Ishikawa (cell line): Measurements from ENCODE around the gene RELN.

ENCODE experiments used
- CEBPB ChIP-seq: IDR thresholded peaks from 2 replicates; pipeline ENCODE4 v1.6.1; 2012
- CREB1 ChIP-seq: IDR thresholded peaks from 2 replicates; pipeline ENCODE4 v1.6.1; 2012; ENCODE audit warnings: low read depth
- EGR1 ChIP-seq: IDR thresholded peaks from 2 replicates; pipeline ENCODE4 v1.6.1; 2012
- EP300 ChIP-seq: IDR thresholded peaks from 2 replicates; pipeline ENCODE4 v1.6.1; 2012; ENCODE audit warnings: borderline replicate concordance
- FOXM1 ChIP-seq: IDR thresholded peaks from 2 replicates; pipeline ENCODE4 v1.6.1; 2012; ENCODE audit warnings: low read depth, borderline replicate concordance
- NFIC ChIP-seq: IDR thresholded peaks from 2 replicates; pipeline ENCODE4 v1.6.1; 2012
- RAD21 ChIP-seq: IDR thresholded peaks from 2 replicates; pipeline ENCODE4 v1.6.1; 2012; ENCODE audit warnings: low read depth
- REST ChIP-seq: IDR thresholded peaks from 2 replicates; pipeline ENCODE4 v1.6.1; 2012; ENCODE audit warnings: low read depth, mild to moderate bottlenecking
- TAF1 ChIP-seq: IDR thresholded peaks from 2 replicates; pipeline ENCODE4 v1.6.1; 2012; ENCODE audit warnings: low read depth, mild to moderate bottlenecking
- TCF12 ChIP-seq: IDR thresholded peaks from 2 replicates; pipeline ENCODE4 v1.6.1; 2012; ENCODE audit warnings: low read depth
- TEAD4 ChIP-seq: IDR thresholded peaks from 2 replicates; pipeline ENCODE4 v1.6.1; 2012
- USF1 ChIP-seq: IDR thresholded peaks from 2 replicates; pipeline ENCODE4 v1.6.1; 2012
- YY1 ChIP-seq: IDR thresholded peaks from 2 replicates; pipeline ENCODE4 v1.6.1; 2012; ENCODE audit warnings: low read depth
- ZBTB7A ChIP-seq: IDR thresholded peaks from 2 replicates; pipeline ENCODE4 v1.6.1; 2012; ENCODE audit warnings: low read depth
- TF ChIP-seq, protein P1 (sequence below): IDR thresholded peaks from 2 replicates; pipeline ENCODE4 v1.6.1; 2012

Gene RELN

DNA sequence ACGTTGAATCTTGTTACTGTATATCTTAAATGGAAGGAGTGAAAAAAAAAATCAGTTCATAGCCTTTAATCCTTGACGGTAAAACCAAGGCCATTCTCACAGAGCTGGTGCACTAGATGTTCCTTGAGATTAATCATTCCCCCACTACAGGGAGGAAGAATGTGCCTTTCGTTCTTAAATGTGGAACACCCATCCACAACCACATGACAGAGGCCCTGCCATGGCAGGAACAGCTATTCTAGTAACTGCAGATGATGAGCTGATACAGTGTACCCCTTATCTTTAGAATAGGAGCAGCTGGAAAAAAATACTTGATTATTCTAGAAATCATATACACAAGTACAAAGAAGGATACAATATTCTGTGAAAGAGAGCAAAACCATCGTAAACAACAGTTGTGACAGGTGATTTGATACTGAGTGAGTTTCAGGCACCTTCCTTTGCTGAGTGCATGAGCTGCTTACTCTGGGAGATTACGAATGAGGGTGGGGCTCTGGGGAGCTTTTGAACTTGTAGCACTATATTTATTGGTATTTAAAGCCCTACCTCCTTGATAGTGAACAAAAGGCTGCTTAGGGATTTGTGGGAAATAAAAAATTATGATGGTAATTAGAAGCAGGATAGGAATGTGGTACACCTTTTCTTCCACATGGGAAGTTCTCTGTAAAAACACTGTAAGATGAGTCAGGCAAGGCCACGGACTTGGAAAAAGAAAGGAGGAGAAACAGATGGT is 299.1 kb downstream of the RELN start:
- TF ChIP-seq EP300: no peak
- TF ChIP-seq USF1: no peak

GRCh38 chr7:103689255-103689654 is 300.2 kb downstream of the RELN start:
- TF ChIP-seq NFIC (no peak), TAF1 (no peak), USF1 (no peak), ZBTB7A (no peak), TCF12 (no peak), FOXM1 (no peak), RAD21 (no peak), EP300 (no peak), TEAD4 (no peak), YY1 (no peak), CEBPB (no peak)
- TF ChIP-seq, protein P1, sequence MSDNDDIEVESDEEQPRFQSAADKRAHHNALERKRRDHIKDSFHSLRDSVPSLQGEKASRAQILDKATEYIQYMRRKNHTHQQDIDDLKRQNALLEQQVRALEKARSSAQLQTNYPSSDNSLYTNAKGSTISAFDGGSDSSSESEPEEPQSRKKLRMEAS: no peak

- TF ChIP-seq TAF1 (no peak), EP300 (no peak), NFIC (no peak), REST (no peak)
Observed at GRCh38 chr7:103687951-103688350, 301.5 kb downstream of the RELN start.

- TF ChIP-seq TEAD4: no peak
- TF ChIP-seq EGR1: no peak
- TF ChIP-seq TCF12: no peak
- no peak for TF ChIP-seq USF1
- TF ChIP-seq FOXM1: no peak
- no peak for TF ChIP-seq NFIC
- TF ChIP-seq, protein P1: no peak
- TF ChIP-seq YY1: no peak
- no peak for TF ChIP-seq REST
- no peak for TF ChIP-seq CEBPB
- TF ChIP-seq ZBTB7A: no peak
- no peak for TF ChIP-seq RAD21
Observed at GRCh38 chr7:103687272-103687671, 302.2 kb downstream of the RELN start.

DNA sequence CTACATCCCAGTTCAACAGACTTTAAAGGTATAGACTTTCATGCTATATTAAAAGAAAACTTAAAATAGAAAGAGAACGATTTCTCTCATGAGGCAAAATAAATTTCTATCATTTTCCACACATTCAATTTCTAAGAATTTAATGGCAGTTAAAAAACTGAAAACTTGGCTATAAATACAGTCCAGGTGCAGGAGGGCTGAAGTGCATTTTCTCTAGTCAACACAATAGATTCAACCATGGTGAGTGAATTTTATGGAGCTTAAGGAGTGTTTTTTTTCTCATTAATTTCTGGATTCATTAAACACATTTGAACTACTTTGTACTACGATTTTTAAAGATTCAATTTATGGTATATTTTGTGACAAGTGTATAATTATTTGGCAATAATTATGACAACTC is 302.7 kb downstream of the RELN start:
- TF ChIP-seq CREB1: no peak
- TF ChIP-seq TAF1: no peak
- no peak for TF ChIP-seq NFIC
- TF ChIP-seq RAD21: no peak
- TF ChIP-seq, protein P1: no peak
- no peak for TF ChIP-seq TEAD4
- no peak for TF ChIP-seq FOXM1
- TF ChIP-seq ZBTB7A: no peak
- no peak for TF ChIP-seq REST
- no peak for TF ChIP-seq YY1
- no peak for TF ChIP-seq USF1
